ENCODE data around the gene PCDH19.

GRCh38 chrX:100405424-100405823 is 4.6 kb downstream of the PCDH19 start:
- TF ChIP-seq GATA2 (IDR thresholded peaks at IDR 0.05; ENCODE audit: low read depth, low read length) (no peak), GATA3 (IDR thresholded peaks at IDR 0.05; ENCODE audit: low read depth, low read length) (no peak)
